Measurements from ENCODE around the gene EMC9.
A peak's percentile ranks its signal among the peaks of the same experiment; 100 is the strongest.

The EMC9 gene

GRCh38 chr14:24131549-24131966 lies 9.8 kb downstream of the EMC9 start:
- DNase-seq (ENCODE audit: low read depth in 2 of 2): no peak

DNA sequence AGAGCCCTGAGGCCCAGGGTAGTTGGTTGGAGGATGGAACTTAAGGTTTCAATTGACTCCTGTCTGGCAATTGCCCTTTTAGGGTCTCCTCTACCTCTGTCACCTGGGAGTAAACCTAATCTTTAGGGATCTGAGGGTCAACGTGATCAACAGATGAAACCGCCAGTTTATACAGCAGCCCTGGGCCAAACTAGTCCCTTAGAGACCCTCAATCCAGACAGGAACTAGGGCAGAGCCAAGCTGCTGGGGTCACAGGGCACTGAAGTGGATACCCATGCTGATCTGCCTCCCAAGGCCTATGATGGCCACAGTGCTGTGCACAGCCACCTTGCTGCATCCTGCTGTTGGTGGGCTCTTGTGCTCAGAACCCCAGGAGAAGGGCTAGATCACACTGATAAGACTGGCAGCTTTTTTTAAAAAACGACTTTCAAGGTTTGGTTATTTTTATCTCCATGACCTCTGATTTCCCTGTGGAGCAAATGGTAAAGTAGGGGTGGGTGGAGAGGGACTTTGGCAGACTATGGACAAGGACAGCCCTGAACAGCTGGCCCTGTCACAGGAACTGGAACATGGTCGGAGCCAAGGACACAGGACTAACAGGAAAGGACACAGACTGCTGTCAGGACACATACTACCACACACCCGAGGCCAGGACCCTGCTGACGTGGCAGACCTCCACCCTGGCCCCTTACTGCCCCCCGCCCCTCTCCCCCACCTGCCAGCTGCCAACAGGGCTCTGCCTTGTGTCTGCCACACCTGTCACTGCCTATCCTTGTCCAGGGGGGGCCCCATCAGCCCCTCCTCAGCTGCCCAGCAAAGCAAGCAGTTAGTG lies 10.5 kb downstream of the EMC9 start:
- DNase-seq (ENCODE audit: low read depth in 2 of 2): no peak

DNA sequence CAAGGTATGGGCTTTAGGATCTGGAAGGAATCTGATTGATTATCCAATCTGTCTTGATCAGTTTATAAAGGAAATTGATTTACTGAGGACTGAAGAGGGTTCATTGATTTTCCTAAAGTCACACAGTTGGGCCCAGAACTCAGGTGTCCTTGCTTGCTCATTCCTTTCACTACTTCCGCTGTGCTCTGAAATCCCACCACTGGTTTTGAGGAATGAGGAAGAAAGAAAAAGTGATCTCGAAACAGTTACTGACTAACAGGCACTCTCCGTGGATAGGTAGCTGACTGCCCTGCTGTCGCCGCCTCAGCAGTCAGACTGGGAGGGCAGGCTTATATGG lies 11.0 kb downstream of the EMC9 start, which contains the start of gene FITM1:
Gene FITM1, plus strand, starts transcription at position 280 of the 337 bp plus-strand sequence. CDS start 905 bp downstream, outside the sequence.
- DNase-seq (ENCODE audit: low read depth in 2 of 2): no peak

- DNase-seq (ENCODE audit: low read depth in 2 of 2): no peak
Observed at GRCh38 chr14:24129410-24129998, 11.9 kb downstream of the EMC9 start.

- DNase-seq (ENCODE audit: low read depth in 2 of 2): no peak
Observed at GRCh38 chr14:24127673-24128072, 13.7 kb downstream of the EMC9 start.

GRCh38 chr14:24126939-24127338 lies 14.5 kb downstream of the EMC9 start:
- no peak for DNase-seq (ENCODE audit: low read depth in 2 of 2)

DNA sequence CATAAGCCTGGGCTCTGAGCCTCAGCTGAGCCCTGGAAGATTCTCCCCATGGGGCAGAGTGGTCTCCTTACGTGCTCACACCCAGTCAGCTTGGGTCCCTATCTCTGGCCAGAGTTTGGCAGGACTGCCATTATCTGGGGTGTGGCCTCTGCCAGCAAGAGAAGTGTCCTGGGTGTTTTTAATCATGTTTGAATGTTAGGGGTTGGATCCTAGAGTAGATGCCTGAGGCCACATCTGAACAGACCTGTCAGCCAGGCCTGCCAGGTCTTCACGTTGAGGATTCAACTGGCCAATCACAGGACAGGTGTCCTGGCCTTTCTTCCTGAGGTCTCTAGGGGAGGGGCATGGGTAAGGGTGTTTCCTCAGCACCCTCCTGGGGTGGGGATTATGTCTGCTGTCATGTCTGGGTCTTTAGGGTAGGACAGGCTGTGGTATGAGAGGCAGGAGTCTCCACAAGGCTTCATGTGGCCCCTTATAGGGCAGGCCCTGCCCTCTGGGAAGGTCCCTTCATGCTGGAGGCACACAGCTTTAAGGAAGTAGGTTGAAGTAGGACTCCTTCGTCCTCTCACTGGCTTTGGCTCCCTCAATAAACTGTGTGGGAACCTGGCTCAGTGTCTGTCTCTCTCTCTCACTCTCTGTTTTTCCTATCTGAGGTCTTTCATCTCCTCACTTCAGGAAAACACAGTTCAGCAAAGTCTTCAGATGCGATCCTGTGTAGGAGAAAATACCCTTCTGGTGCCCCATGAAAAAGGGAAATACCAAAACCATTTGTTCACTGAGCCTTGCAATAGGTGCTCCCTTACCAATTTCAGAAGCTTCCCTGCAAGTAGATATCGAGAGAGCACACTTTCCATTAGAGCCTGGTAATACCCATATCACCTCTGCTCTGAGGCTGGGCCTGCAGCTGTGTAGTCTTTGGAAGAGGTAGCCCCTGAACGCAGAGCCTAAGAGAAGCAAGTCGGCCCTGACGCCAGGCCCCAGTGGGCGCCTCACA lies 17.7 kb downstream of the EMC9 start:
- DNase-seq (ENCODE audit: low read depth in 2 of 2): no peak

DNA sequence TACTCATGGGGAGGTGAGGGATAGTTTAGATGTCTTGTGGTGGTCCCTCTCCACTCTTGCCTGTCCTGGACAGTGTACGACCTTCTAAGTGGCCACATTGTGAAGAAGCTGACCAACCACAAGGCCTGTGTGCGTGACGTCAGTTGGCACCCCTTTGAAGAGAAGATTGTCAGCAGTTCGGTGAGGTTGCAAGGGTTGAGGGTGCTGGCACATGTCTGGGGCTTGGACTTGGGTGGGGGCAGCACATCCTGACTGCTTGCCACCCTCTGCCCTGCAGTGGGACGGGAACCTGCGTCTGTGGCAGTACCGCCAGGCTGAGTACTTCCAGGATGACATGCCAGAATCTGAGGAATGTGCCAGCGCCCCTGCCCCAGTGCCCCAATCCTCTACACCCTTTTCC lies 18.5 kb downstream of the EMC9 start:
- no peak for DNase-seq (ENCODE audit: low read depth in 2 of 2)

DNA sequence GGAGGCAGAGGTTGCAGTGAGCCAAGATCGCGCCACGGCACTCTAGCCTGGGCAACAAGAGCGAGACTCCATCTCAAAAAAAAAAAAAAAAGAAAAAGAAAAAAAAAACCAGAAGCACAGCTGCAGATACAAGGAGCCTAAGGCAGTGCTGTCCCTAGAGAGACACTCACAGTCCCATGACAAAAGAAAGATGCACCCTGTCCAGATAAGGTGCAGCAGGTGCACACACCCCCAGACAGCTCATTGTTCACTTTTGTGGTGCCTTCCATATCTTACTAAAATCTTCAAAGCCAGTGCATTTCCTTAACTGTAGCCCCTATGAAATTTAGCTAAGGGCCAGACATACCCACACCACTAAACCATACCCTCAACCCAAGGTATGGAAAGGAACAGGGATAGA lies 19.0 kb downstream of the EMC9 start:
- DNase-seq (ENCODE audit: low read depth in 2 of 2): no peak

DNA sequence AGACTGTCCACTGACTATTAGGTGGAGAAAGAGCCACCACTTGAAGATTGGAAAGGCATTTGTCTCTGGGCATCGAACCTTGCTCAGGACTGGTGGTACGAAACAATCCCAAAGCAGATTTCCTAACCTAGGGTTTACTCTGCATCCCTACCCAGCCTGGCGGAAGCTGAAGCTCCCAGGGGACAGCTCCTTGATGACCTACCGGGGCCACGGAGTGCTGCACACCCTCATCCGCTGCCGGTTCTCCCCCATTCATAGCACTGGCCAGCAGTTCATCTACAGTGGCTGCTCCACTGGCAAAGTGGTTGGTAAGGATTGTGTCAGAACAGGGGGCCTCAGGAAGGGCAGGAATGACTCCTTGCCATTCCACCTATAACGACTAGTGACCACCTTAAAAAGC lies 20.2 kb downstream of the EMC9 start:
- no peak for DNase-seq (ENCODE audit: low read depth in 2 of 2)

- no peak for DNase-seq (ENCODE audit: low read depth in 2 of 2)
Observed at GRCh38 chr14:24119691-24120090, 21.7 kb downstream of the EMC9 start.

GRCh38 chr14:24117179-24117578 lies 24.2 kb downstream of the EMC9 start:
- DNase-seq (ENCODE audit: low read depth in 2 of 2): no peak

DNA sequence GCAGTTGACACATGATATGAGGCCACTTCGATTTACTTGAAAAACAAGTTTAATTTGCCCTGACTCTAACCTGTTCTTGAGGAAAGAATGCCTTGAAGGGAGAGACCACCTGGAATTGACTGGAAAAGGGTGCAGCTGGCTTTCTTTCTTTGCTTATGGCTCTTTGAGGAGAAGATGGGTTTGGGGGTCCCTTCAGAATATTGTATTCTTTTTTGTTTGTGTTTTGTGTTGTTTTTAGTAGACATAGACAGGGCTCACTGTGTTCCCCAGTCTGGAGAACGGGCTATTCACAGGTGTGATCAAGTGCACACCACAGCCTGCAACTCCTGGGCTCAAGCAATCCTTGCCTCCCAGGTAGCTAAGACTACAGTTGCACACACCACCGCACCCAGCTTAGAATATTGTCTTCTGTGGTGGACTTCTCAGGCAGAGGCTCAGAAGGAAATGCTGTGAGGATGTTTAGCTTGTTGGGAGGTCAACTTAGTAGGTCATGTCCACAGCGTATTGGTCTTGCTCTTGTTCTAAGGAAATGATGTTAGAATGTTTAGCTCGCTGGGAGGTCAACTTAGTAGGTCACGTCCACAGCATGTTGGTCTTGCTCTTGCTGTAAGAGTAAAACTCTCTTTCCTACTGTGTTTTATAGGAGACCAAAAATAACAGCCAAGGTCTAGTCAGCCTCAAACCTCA lies 25.1 kb downstream of the EMC9 start:
- DNase-seq (ENCODE audit: low read depth in 2 of 2): no peak

DNA sequence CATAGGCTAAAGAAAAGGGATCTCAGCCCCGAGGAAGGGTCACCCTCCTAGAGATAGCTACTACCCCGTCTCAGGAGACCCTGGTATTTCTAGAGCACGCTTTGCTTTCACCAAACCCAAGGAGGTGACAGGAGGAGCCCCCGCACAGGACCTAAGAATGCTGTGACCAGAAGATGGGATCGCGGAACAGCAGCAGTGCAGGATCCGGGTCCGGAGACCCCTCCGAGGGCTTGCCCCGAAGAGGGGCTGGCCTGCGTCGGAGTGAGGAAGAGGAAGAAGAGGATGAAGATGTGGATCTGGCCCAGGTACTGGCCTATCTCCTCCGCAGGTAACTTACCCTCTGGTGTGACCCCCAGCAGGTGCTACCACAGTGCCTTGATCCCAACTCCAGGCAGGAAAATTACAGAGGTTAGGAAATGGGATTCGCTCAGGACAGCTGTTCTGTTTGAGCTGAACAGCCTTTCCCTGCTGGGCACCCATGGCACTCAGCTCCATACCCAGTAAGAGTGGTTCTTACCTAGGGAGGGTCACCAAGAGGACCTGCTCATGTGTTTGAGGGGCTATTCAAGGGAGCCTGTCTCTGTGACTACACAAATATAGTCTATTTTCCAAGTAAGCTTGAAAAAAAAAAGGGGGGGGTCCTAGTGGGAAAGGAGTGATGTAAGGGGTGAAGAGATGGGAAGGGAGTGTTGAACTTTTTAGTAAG lies 25.8 kb downstream of the EMC9 start:
- DNase-seq (ENCODE audit: low read depth in 2 of 2): no peak

DNA sequence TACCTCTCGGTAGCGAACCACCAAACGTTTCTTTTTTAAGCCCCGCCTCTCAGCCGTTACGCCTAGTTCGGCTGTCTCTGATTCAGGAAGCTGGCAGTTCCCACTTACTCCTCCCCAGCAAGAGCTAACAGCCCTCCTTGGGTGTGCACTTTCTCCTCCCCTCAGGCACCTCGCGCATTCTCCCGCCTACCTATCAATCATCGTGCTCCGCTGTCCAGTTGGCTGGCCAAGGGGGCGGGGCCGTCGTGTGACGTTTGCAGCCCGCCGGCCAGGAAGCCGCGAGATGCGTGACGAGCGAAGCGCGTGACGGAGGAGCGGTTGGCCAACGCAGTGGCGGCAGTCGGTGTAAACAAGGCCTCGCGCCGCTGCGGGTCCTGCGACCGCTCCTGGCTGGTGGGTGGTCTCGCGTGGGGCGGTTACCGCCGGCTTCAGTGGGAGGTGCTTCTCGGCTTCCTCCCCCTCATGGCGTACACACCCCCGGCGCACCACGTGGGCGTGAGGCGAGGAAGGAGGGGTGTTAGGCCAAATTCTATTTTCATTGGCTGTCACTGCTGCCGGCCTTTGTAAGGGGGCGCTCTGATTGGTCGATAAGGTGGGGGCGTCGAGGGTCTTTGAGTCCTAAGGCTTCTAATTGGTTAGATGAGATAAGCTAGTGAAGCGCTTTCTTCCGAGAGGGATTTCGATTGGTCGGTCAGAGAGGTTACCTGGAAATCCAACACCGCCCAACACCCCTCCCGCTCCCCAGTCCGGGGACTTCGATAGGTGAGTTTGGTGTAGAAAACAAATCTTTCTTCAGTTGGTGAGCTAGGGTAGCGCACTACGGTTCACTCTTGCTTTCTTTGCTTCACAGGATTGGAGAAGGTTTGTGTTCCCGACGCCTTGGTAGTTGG lies 26.6 kb downstream of the EMC9 start, which contains the start of the genes DCAF11 and NRL:
Gene DCAF11, plus strand, starts transcription at position 246 of the 890 bp plus-strand sequence. CDS start 818 bp downstream, outside the sequence.
Gene NRL, minus strand, starts transcription at position 418 of the 890 bp plus-strand sequence. CDS start 32,101 bp downstream, outside the sequence.
- DNase-seq (ENCODE audit: low read depth in 2 of 2): peak; percentile 99

DNA sequence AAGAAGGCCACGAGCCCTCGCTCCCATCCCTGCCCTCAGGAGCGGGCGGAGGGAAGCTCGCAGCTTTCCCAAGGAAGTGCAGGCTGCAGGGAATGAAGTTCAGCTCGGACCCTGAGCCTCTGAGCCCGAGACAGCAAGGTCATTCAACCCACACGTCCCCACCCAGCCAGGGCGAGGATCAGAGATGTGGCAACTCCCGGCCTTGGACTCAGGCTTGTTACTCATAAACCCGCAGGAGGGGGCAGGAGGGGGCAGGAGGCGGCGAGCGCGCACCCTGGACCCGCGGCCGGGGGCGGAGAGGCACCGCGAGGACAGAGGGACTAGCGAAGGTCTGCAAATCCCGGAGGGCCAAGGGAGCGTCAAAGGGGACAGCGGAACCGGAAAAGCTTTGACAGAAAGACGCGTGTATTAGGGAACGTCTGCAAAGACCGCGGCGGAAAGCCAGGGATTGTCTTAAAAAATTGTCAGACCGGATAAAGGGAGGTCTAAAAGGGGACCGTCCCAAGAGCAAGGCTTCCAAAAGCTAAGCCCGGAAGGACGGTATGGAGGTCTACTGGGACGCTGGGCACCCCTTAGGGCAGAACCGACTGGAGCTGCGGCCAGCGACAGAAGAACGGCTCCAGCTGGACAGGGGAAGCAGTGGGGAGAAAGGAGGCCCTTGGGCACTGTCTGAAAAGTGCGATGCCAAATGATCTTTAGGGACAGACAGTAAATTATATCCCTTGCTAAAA lies 27.4 kb downstream of the EMC9 start:
- peak; percentile 62 to 65 for DNase-seq (ENCODE audit: low read depth in 2 of 2)

GRCh38 chr14:24113379-24113800 lies 28.0 kb downstream of the EMC9 start:
- DNase-seq (ENCODE audit: low read depth in 2 of 2): no peak

DNA sequence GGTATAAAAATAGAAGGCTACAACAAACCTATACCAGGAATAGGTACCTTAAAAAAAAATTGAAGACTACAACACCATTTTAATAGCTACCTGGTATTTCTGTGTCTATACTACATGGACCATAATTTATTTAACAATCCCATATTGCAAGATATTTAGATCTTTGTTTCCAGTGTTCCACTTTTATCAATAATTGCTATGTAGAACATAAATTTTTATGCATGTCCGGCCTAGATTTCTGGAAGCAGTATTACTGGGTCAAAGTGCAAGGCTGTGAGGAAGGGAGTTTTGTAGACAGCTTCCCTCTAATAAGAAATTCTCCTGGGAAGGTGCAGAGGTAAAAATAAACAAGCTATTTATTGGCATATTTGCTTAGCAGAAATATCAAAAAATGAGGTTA lies 30.9 kb downstream of the EMC9 start:
- DNase-seq (ENCODE audit: low read depth in 2 of 2): no peak

GRCh38 chr14:24110060-24110459 lies 31.3 kb downstream of the EMC9 start:
- DNase-seq (ENCODE audit: low read depth in 2 of 2): no peak
